ENCODE results near the gene PABPN1. TPM values are rescaled to one million over a fixed set of nuclear protein-coding genes. Genes with fewer than 3 reads are reported as not detected.

The PABPN1 gene
- total and polyA plus RNA-seq, 9 of the 15 experiments (the other 6 are each of a cell fraction or from before 2014, with no cell fraction given): 32.6 to 388 (median 178) TPM

DNA sequence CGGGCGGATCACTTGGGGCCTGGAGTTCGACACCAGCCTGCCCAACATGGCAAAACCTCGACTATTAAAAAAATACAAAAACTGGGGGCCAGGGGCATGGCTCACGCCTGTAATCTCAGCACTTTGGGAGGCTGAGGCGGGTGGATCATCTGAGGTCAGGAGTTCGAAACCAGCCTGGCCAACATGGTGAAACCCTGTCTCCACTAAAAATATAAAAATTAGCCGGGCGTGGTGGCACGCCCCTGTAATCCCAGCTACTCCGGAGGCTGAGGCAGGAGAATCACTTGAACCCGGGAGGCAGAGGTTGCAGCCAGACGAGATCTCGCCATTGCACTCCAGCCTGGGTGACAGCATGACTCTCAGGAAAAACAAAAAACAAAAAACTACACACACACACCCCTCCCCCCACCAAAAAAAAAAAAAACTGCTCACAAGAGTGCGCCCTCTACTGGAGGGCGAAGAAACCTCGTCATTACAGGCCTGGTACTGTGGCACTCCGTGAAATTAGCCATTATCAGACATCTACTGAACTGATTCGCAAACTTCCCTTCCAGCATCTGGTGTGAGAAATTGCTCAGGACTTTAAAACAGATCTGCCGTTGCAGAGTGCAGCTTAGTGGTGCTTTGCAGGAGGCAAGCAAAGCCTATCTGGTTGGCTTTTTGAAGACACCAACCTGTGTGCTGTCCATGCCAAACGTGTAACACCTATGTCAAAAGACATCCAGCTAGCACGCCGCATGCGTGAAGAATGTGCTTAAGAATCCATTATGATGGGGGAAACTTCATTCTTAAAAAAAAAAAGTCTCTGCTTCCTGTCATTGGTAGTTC, 26.3 kb upstream of the PABPN1 start (continued):
- TF ChIP-seq NBN (IDR thresholded peaks at IDR 0.05; ENCODE audit: low read depth) (peak; percentile 93), FOXJ3 (CRISPR knock-in tag; IDR thresholded peaks at IDR 0.05) (no peak), HMG20A (CRISPR knock-in tag; conservative IDR thresholded peaks at IDR 0.05) (no peak), ZNF347 (CRISPR knock-in tag; IDR thresholded peaks at IDR 0.05; ENCODE audit: low read depth) (no peak), HIVEP1 (CRISPR knock-in tag; IDR thresholded peaks at IDR 0.05) (no peak), BHLHE40 (IDR thresholded peaks at IDR 0.05; ENCODE audit: low read length) (peak; percentile 29; the same call in 1 of the 2 replicates), YY1 (IDR thresholded peaks at IDR 0.05; ENCODE audit: borderline replicate concordance in 1 of 3, control insufficient read depth in 1 of 3, extremely low read depth in 1 of 3, insufficient read depth in 3 of 3, insufficient read length in 1 of 3, insufficient replicate concordance in 2 of 3, low read depth in 1 of 3, low read length in 2 of 3) (peak in 1 of 3 experiments; percentile 5), C11orf30 (IDR thresholded peaks at IDR 0.05; ENCODE audit: low read depth) (peak; percentile 16; the same call in 1 of the 2 replicates), HNRNPK (IDR thresholded peaks at IDR 0.05; ENCODE audit: low read depth, low read length, poor library complexity, severe bottlenecking) (no peak), TAF7 (tag; IDR thresholded peaks at IDR 0.05) (peak; percentile 40; the same call in 1 of the 2 replicates), TBL1XR1 (IDR thresholded peaks at IDR 0.05; ENCODE audit: low read length in 2 of 2) (0 out of 4 replicates have a peak, but pooled peaks of 1 of the 2 experiments have one; percentile 34), TCF3 (CRISPR knock-in tag; IDR thresholded peaks at IDR 0.05) (no peak), SNIP1 (IDR thresholded peaks at IDR 0.05; ENCODE audit: low read depth) (no peak), HDAC2 (IDR thresholded peaks at IDR 0.05) (peak; percentile 50; the same call in 1 of the 2 replicates), ZNF274 (IDR thresholded peaks at IDR 0.05; ENCODE audit: borderline replicate concordance, low read depth, low read length) (no peak), ZFP1 (CRISPR knock-in tag; IDR thresholded peaks at IDR 0.05) (no peak), ADNP (tag; IDR thresholded peaks at IDR 0.05) (no peak), FUS (optimal IDR thresholded peaks at IDR 0.05; ENCODE audit: low read depth, low read length) (no peak), MAFK (IDR thresholded peaks at IDR 0.05; ENCODE audit: low read length) (no peak; the same call in 1 of the 2 replicates), FOS (IDR thresholded peaks at IDR 0.05; ENCODE audit: extremely low read depth, insufficient read length) (no peak), CBFB (CRISPR knock-in tag; IDR thresholded peaks at IDR 0.05) (no peak)
- TF ChIP-seq, protein P1, sequence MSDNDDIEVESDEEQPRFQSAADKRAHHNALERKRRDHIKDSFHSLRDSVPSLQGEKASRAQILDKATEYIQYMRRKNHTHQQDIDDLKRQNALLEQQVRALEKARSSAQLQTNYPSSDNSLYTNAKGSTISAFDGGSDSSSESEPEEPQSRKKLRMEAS (CRISPR knock-in tag; IDR thresholded peaks at IDR 0.05): no peak
- TF ChIP-seq, protein P2, sequence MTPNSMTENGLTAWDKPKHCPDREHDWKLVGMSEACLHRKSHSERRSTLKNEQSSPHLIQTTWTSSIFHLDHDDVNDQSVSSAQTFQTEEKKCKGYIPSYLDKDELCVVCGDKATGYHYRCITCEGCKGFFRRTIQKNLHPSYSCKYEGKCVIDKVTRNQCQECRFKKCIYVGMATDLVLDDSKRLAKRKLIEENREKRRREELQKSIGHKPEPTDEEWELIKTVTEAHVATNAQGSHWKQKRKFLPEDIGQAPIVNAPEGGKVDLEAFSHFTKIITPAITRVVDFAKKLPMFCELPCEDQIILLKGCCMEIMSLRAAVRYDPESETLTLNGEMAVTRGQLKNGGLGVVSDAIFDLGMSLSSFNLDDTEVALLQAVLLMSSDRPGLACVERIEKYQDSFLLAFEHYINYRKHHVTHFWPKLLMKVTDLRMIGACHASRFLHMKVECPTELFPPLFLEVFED (CRISPR knock-in tag; conservative IDR thresholded peaks at IDR 0.05): peak; percentile 62; the same call in 1 of the 2 replicates
- TF ChIP-seq, protein P3, sequence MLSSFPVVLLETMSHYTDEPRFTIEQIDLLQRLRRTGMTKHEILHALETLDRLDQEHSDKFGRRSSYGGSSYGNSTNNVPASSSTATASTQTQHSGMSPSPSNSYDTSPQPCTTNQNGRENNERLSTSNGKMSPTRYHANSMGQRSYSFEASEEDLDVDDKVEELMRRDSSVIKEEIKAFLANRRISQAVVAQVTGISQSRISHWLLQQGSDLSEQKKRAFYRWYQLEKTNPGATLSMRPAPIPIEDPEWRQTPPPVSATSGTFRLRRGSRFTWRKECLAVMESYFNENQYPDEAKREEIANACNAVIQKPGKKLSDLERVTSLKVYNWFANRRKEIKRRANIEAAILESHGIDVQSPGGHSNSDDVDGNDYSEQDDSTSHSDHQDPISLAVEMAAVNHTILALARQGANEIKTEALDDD (IDR thresholded peaks at IDR 0.05): no peak
- TF ChIP-seq, protein P4, sequence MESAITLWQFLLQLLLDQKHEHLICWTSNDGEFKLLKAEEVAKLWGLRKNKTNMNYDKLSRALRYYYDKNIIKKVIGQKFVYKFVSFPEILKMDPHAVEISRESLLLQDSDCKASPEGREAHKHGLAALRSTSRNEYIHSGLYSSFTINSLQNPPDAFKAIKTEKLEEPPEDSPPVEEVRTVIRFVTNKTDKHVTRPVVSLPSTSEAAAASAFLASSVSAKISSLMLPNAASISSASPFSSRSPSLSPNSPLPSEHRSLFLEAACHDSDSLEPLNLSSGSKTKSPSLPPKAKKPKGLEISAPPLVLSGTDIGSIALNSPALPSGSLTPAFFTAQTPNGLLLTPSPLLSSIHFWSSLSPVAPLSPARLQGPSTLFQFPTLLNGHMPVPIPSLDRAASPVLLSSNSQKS (CRISPR knock-in tag; IDR thresholded peaks at IDR 0.05): no peak

Measured in K562 (cell line).